GM18517 (cell line): ENCODE measurements around the gene TMEM123.
"Not testable (repeated sequence)": the region's sequence is repeated elsewhere in the genome, so short reads cannot be mapped to it uniquely, and the experiment has no call there.

Source experiments
- ATAC-seq: cut with Tn5 transposase; IDR thresholded peaks from one replicate; pipeline ENCODE4 v1.9.1; 2021; ENCODE audit warnings: mild to moderate bottlenecking, moderate library complexity; ENCODE audit not compliant: unreplicated experiment

TMEM123 gene

GRCh38 chr11:102396708-102397563 lies 55.6 kb downstream of the TMEM123 start:
- no peak for ATAC-seq

- no peak for ATAC-seq
These were observed 56.7 kb downstream of the TMEM123 start for GRCh38 chr11:102395720-102396393.

GRCh38 chr11:102393272-102393730 lies 59.3 kb downstream of the TMEM123 start:
- no peak for ATAC-seq

GRCh38 chr11:102391549-102392237 lies 60.9 kb downstream of the TMEM123 start:
- ATAC-seq = no peak

- peak; percentile 85 for ATAC-seq
These were observed 61.7 kb downstream of the TMEM123 start for GRCh38 chr11:102390667-102391465.

GRCh38 chr11:102389253-102389652 lies 63.3 kb downstream of the TMEM123 start:
- ATAC-seq = no peak

- ATAC-seq = no peak
These were observed 65.4 kb downstream of the TMEM123 start for GRCh38 chr11:102387043-102387781.

- ATAC-seq = no peak
These were observed 66.3 kb downstream of the TMEM123 start for GRCh38 chr11:102386136-102386734.

- ATAC-seq = no peak
These were observed 67.2 kb downstream of the TMEM123 start for GRCh38 chr11:102385085-102386007.

- no peak for ATAC-seq
These were observed 68.0 kb downstream of the TMEM123 start for GRCh38 chr11:102384419-102385079.

- ATAC-seq = no peak
These were observed 68.7 kb downstream of the TMEM123 start for GRCh38 chr11:102383839-102384238.

GRCh38 chr11:102382384-102382783 lies 70.2 kb downstream of the TMEM123 start:
- no peak for ATAC-seq

GRCh38 chr11:102378818-102379217 lies 73.7 kb downstream of the TMEM123 start:
- ATAC-seq = no peak

- no peak for ATAC-seq
These were observed 74.7 kb downstream of the TMEM123 start for GRCh38 chr11:102377891-102378290.

GRCh38 chr11:102375720-102376399 lies 76.7 kb downstream of the TMEM123 start:
- no peak for ATAC-seq

GRCh38 chr11:102374633-102375424 lies 77.7 kb downstream of the TMEM123 start:
- ATAC-seq = not testable (repeated sequence)

GRCh38 chr11:102368472-102368871 lies 84.1 kb downstream of the TMEM123 start:
- peak; percentile 100 for ATAC-seq
